GM12878 (cell line): ENCODE measurements around the gene TMEM256. TPM values are rescaled to one million over a fixed set of nuclear protein-coding genes. Genes with fewer than 3 reads are reported as not detected.

Experiments used
- ATAC-seq: fragments of 200-7000 bp; cut with Tn5 transposase; 3 replicates; pipeline ENCODE4 v1.9.1; 2020; ENCODE audit warnings: mild to moderate bottlenecking, moderate library complexity
- BruUV-seq: library from RNA; stranded (reverse); fragments of 400-500 nt; replicated peaks from 2 replicates; lab custom pipeline; 2021; lab: Mats Ljungman, UMichigan
- CTCF ChIA-PET: fragments of 300-600 bp; sonication (Branson Sonifier 250); formaldehyde crosslinking; extraction: SDS; loops from one replicate; lab custom pipeline; 2021; ENCODE audit warnings: inconsistent platforms; lab: Yijun Ruan, JAX
- POLR2A ChIA-PET: fragments of 350-600 bp; formaldehyde crosslinking; extraction: SDS; loops from one replicate; lab custom pipeline; 2021; ENCODE audit warnings: inconsistent platforms; lab: Charles Lee
- RAD21 ChIA-PET: fragments of 300-600 bp; sonication (Branson Sonifier 250); formaldehyde crosslinking; loops from one replicate; lab custom pipeline; 2023; ENCODE audit warnings: antibody characterized with exemption; ENCODE audit not compliant: unreplicated experiment; lab: Charles Lee
- SMC1A ChIA-PET: fragments of 300-600 bp; sonication (Branson Sonifier 250); formaldehyde crosslinking; loops from one replicate; lab custom pipeline; 2023; ENCODE audit not compliant: unreplicated experiment, uncharacterized antibody; lab: Charles Lee
- DNase-seq: peaks from one replicate; pipeline ENCODE4 v3.0.0-alpha.2; 2011; ENCODE audit warnings: low read depth, low spot score
- FAIRE-seq: peaks from 3 replicates; lab custom pipeline; 2011; peaks lifted over from hg19 to GRCh38; lab: Jason Lieb, UNC
- H2AFZ ChIP-seq: 2 replicates; pipeline ENCODE4 v1.6.0; 2011; ENCODE audit warnings: low read depth, low read length, control low read depth; ENCODE audit not compliant: control insufficient read depth
- H3K27ac ChIP-seq: 2 replicates; pipeline ENCODE4 v1.5.1; 2011; ENCODE audit warnings: control low read depth; ENCODE audit not compliant: control insufficient read depth, insufficient read depth
- H3K27me3 ChIP-seq, 2 experiments: replicated peaks in 1 of 2; 2 replicates each; pipeline versions ENCODE4 v1.6.0 to v1.6.1; 2011; ENCODE audit warnings: low read length in 1 of 2; ENCODE audit not compliant: control insufficient read depth in 2 of 2, insufficient read depth in 2 of 2
- H3K36me3 ChIP-seq, 2 experiments: 2 replicates each; pipeline ENCODE4 v1.5.1; 2011; ENCODE audit warnings: low read length in 1 of 2; ENCODE audit not compliant: control insufficient read depth in 2 of 2, insufficient read depth in 2 of 2
- H3K4me1 ChIP-seq: 2 replicates; pipeline ENCODE4 v1.6.1; 2011; ENCODE audit warnings: mild to moderate bottlenecking, low read length, moderate library complexity, mixed read lengths; ENCODE audit not compliant: control insufficient read depth, insufficient read depth
- H3K4me2 ChIP-seq: 2 replicates; pipeline ENCODE4 v1.6.0; 2011; ENCODE audit warnings: control low read depth; ENCODE audit not compliant: control insufficient read depth, insufficient read depth
- H3K4me3 ChIP-seq: fragments of 200-600 bp; sonication (generic); 2 replicates; pipeline ENCODE4 v1.5.1; 2016
- H3K79me2 ChIP-seq: 2 replicates; pipeline ENCODE4 v1.6.0; 2011; ENCODE audit warnings: low read length; ENCODE audit not compliant: control insufficient read depth, insufficient read depth
- H3K9ac ChIP-seq: 2 replicates; pipeline ENCODE4 v1.8.0; 2011; ENCODE audit warnings: low read length, control low read depth, mixed read lengths; ENCODE audit not compliant: control insufficient read depth, insufficient read depth
- H3K9me3 ChIP-seq: replicated peaks from 3 replicates; pipeline ENCODE4 v1.5.1; 2011; ENCODE audit warnings: mild to moderate bottlenecking, low read length; ENCODE audit not compliant: control insufficient read depth, insufficient read depth
- H4K20me1 ChIP-seq: 2 replicates; pipeline ENCODE4 v1.6.0; 2011; ENCODE audit not compliant: control insufficient read depth, insufficient read depth
- CBFB ChIP-seq: IDR thresholded peaks from 2 replicates; pipeline ENCODE4 v1.6.1; 2016; ENCODE audit warnings: antibody characterized with exemption, low read depth
- IRF4 ChIP-seq: IDR thresholded peaks from 2 replicates; pipeline ENCODE4 v1.6.1; 2011; ENCODE audit warnings: low read depth, low read length
- IRF5 ChIP-seq: fragments of 450-650 bp; IDR thresholded peaks from 2 replicates; pipeline ENCODE4 v1.6.1; 2017; ENCODE audit warnings: borderline replicate concordance
- NFXL1 ChIP-seq: fragments of 450-650 bp; IDR thresholded peaks from 2 replicates; pipeline ENCODE4 v1.6.1; 2017; ENCODE audit warnings: antibody characterized with exemption, mild to moderate bottlenecking, borderline replicate concordance
- NFYB ChIP-seq: IDR thresholded peaks from 2 replicates; pipeline ENCODE4 v1.6.1; 2011; ENCODE audit warnings: low read depth, mild to moderate bottlenecking, low read length, improper control_type of control experiment, moderate library complexity; ENCODE audit not compliant: insufficient read depth
- POLR2AphosphoS2 ChIP-seq: IDR thresholded peaks from 2 replicates; pipeline ENCODE4 v1.6.1; 2011; ENCODE audit warnings: low read depth, mild to moderate bottlenecking, low read length, improper control_type of control experiment, moderate library complexity
- RBBP5 ChIP-seq: fragments of 200-600 bp; sonication (generic); conservative IDR thresholded peaks from 2 replicates; pipeline ENCODE4 v1.6.1; 2016
- REST ChIP-seq: IDR thresholded peaks from 2 replicates; pipeline ENCODE4 v1.6.1; 2012; ENCODE audit warnings: mild to moderate bottlenecking, low read depth, low read length
- SP1 ChIP-seq: IDR thresholded peaks from one replicate; pipeline ENCODE4 v1.6.1; 2011; ENCODE audit warnings: low read depth, low read length
- TAF1 ChIP-seq: IDR thresholded peaks from 2 replicates; pipeline ENCODE4 v1.6.1; 2011; ENCODE audit warnings: mild to moderate bottlenecking, low read depth, low read length, borderline replicate concordance
- YY1 ChIP-seq: IDR thresholded peaks from 2 replicates; pipeline ENCODE4 v1.6.1; 2011; ENCODE audit warnings: low read depth, mild to moderate bottlenecking, low read length
- WGBS: methylation state at CpG from one replicate; pipeline ENCODE4 v1.1.6; 2016; ENCODE audit warnings: low lambda C conversion rate; ENCODE audit not compliant: insufficient replicate concordance, insufficient coverage; ENCODE audit errors: missing lambda C conversion rate; 5-methylcytosine and 5-hydroxymethylcytosine counted together
- in situ Hi-C: fragments of 300-500 bp; cut with MboI; formaldehyde crosslinking; loops from 9 replicates; pipeline ENCODE4 v1.14.3; 2018; ENCODE audit warnings: mixed read lengths
- intact Hi-C: fragments of 100-400 bp; cut with micrococcal nuclease; formaldehyde crosslinking; loops from one replicate; pipeline ENCODE4 v1.14.2; 2022; ENCODE audit not compliant: unreplicated experiment
- polyA plus RNA-seq, 11 experiments: library from polyadenylated mRNA; depleted of rRNA in 4 of 11; unstranded in 6 of 11; stranded (reverse) in 5 of 11; fragments of >200 nt; fragmentation: Nextera tagmentation in 4 of 11; fragmentation: Illumina TruSeq in 1 of 11; extraction: Ambion mirVana in 4 of 11; extraction: Trizol in 1 of 11; gene quantifications; 1 replicate in 1 of 11; 2 replicates in 10 of 11; pipeline versions ENCODE4 v1.2.1 to v1.2.3, GENCODE V29; 2011 to 2016; ENCODE audit warnings: inconsistent platforms in 2 of 11, missing spikeins in 2 of 11, low read depth in 1 of 11
- total RNA-seq, 4 experiments: library from RNA; depleted of rRNA in 3 of 4; stranded (reverse); fragments of >200 nt in 3 of 4; fragmentation: Illumina TruSeq in 1 of 4; extraction: Trizol in 1 of 4; gene quantifications; 2 replicates each; pipeline versions ENCODE4 v1.2.1 to v1.2.3, GENCODE V29; 2013 to 2021

The TMEM256 gene
- total and polyA plus RNA-seq, 10 of the 15 experiments (the other 5 are each of a cell fraction or from before 2014, with no cell fraction given) = 57.3 to 342 (median 95.7) TPM

GRCh38 chr17:7403977-7404736, at the start of gene TMEM256 (continued):
- TF ChIP-seq POLR2AphosphoS2 = peak; percentile 75
- TF ChIP-seq IRF4 = no peak
- TF ChIP-seq NFXL1 = no peak
- no peak for TF ChIP-seq RBBP5
- peak; percentile 94 for TF ChIP-seq YY1
- TF ChIP-seq REST = no peak

GRCh38 chr17:7448461-7448860, 44.6 kb upstream of the TMEM256 start:
- Histone ChIP-seq H3K4me3 (no peak overlapping the region), H3K9ac (no peak overlapping the region), H3K4me1 (peaks cover 6% of the 10 kb centered on the region), H3K9me3 (no peaks in the 10 kb centered on the region), H3K79me2 (no peaks in the 10 kb centered on the region), H4K20me1 (no peaks in the 10 kb centered on the region), H3K4me2 (no peak overlapping the region), H3K36me3 (no peaks in the 10 kb centered on the region), H3K27me3 (peaks cover 1 to 5% of the 10 kb centered on the region in 2 experiments; a peak in 2 of 4 replicates), H3K27ac (no peak overlapping the region), H2AFZ (no peak overlapping the region)
- TF ChIP-seq TAF1 = no peak
- no peak for TF ChIP-seq SP1
- no peak for TF ChIP-seq YY1
- no peak for TF ChIP-seq IRF5
- TF ChIP-seq CBFB = no peak
- no peak for TF ChIP-seq NFYB
- in situ Hi-C loops (no loop called here), intact Hi-C loops (no loop called here)
- ChIA-PET SMC1A (no interaction called here), CTCF (no interaction called here), POLR2A (interaction anchor here (0.7 to 1.1 kb wide), 2 partner anchors 8 to 46 kb away, joined by 3 to 4 read pairs; no protein-coding TSS in a partner anchor), RAD21 (no interaction called here)
- BruUV-seq = no TSS peak
- no peak for ATAC-seq
- WGBS = 48% methylated on average over 7 of the region's 7 CpGs
- no peak for FAIRE-seq
- DNase-seq = no peak
